GM23338 (cell line): ENCODE data around the gene UBALD1. TPM values are rescaled to one million over a fixed set of nuclear protein-coding genes. Genes with fewer than 3 reads are reported as not detected.

ENCODE experiments used
- ATAC-seq: fragments of 200-7000 bp; cut with Tn5 transposase; 3 replicates; pipeline ENCODE4 v1.9.1; 2020
- DNase-seq: peaks from one replicate; pipeline ENCODE4 v3.0.0-alpha.2; 2015; ENCODE audit warnings: low spot score
- H2AFZ ChIP-seq: fragments of 200-600 bp; sonication (generic); 2 replicates; pipeline ENCODE4 v1.8.0; 2016; ENCODE audit warnings: antibody characterized with exemption, mild to moderate bottlenecking, moderate library complexity
- H3F3A ChIP-seq: fragments of 200-600 bp; sonication (generic); replicated peaks from 2 replicates; pipeline ENCODE4 v1.8.0; 2017; ENCODE audit warnings: antibody characterized with exemption, mixed run types, low read depth
- H3K27ac ChIP-seq: fragments of 200-600 bp; sonication (generic); 2 replicates; pipeline ENCODE4 v1.6.1; 2016; ENCODE audit warnings: low read depth
- H3K27me3 ChIP-seq: fragments of 200-600 bp; sonication (generic); 2 replicates; pipeline ENCODE4 v1.8.0; 2016; ENCODE audit warnings: mild to moderate bottlenecking, mixed run types, moderate library complexity; ENCODE audit not compliant: insufficient read depth
- H3K36me3 ChIP-seq: fragments of 200-600 bp; sonication (generic); 2 replicates; pipeline ENCODE4 v1.8.0; 2016; ENCODE audit warnings: mild to moderate bottlenecking; ENCODE audit not compliant: insufficient read depth
- H3K4me1 ChIP-seq: fragments of 200-600 bp; sonication (generic); 2 replicates; pipeline ENCODE4 v1.8.0; 2016; ENCODE audit warnings: mild to moderate bottlenecking, moderate library complexity; ENCODE audit not compliant: insufficient read depth
- H3K4me2 ChIP-seq: fragments of 200-600 bp; sonication (generic); 2 replicates; pipeline ENCODE4 v1.7.1; 2017; ENCODE audit warnings: mixed run types
- H3K4me3 ChIP-seq: fragments of 200-600 bp; sonication (generic); 2 replicates; pipeline ENCODE4 v1.6.1; 2016; ENCODE audit warnings: mixed run types
- H3K79me2 ChIP-seq: fragments of 200-600 bp; sonication (generic); replicated peaks from 2 replicates; pipeline ENCODE4 v1.8.0; 2017; ENCODE audit warnings: mild to moderate bottlenecking; ENCODE audit not compliant: insufficient read depth
- H3K9me2 ChIP-seq: fragments of 200-600 bp; sonication (generic); 2 replicates; pipeline ENCODE4 v1.8.0; 2017; ENCODE audit not compliant: insufficient read depth
- H4K20me1 ChIP-seq: fragments of 200-600 bp; sonication (generic); replicated peaks from 2 replicates; pipeline ENCODE4 v1.8.0; 2017; ENCODE audit warnings: mild to moderate bottlenecking; ENCODE audit not compliant: insufficient read depth
- H3K27ac Mint-ChIP-seq: 2 replicates; pipeline ENCODE4 v1.8.0; 2020; ENCODE audit warnings: inconsistent platforms, mild to moderate bottlenecking, moderate library complexity, mixed read lengths
- H3K27me3 Mint-ChIP-seq: 3 replicates; pipeline ENCODE4 v1.8.0; 2022; ENCODE audit warnings: low read depth, mild to moderate bottlenecking, moderate library complexity, mixed read lengths, inconsistent platforms; ENCODE audit not compliant: insufficient read depth, poor library complexity
- H3K36me3 Mint-ChIP-seq: 3 replicates; pipeline ENCODE4 v1.8.0; 2021; ENCODE audit warnings: low read depth, mild to moderate bottlenecking, inconsistent platforms, moderate library complexity, mixed read lengths
- H3K4me1 Mint-ChIP-seq: 3 replicates; pipeline ENCODE4 v1.8.0; 2020; ENCODE audit warnings: mild to moderate bottlenecking, inconsistent platforms, mixed read lengths
- H3K4me3 Mint-ChIP-seq: 3 replicates; pipeline ENCODE4 v1.8.0; 2021; ENCODE audit warnings: moderate library complexity, mild to moderate bottlenecking, inconsistent platforms, mixed read lengths
- H3K9me3 Mint-ChIP-seq: 3 replicates; pipeline ENCODE4 v1.8.0; 2020; ENCODE audit warnings: moderate library complexity, mild to moderate bottlenecking, inconsistent platforms, mixed read lengths
- CREB1 ChIP-seq: fragments of 250-450 bp; sonication (Bioruptor Pico); IDR thresholded peaks from 2 replicates; pipeline ENCODE4 v1.5.0; 2020; ENCODE audit warnings: low read depth, mild to moderate bottlenecking, moderate library complexity
- CTCF ChIP-seq, 2 experiments: fragments of 200-600 bp in 1 of 2; sonication (generic) in 1 of 2; conservative IDR thresholded peaks; 2 replicates each; pipeline versions ENCODE4 v1.5.1 to v1.6.1; 2016 to 2017; ENCODE audit warnings: antibody characterized with exemption in 2 of 2, low read depth in 2 of 2, mild to moderate bottlenecking in 2 of 2, moderate library complexity in 1 of 2
- EZH2 ChIP-seq: fragments of 200-600 bp; sonication (generic); IDR thresholded peaks from one replicate; pipeline ENCODE4 v1.8.0; 2017; ENCODE audit warnings: antibody characterized with exemption, mild to moderate bottlenecking, low read depth; ENCODE audit not compliant: unreplicated experiment
- EZH2phosphoT487 ChIP-seq: fragments of 200-600 bp; sonication (generic); IDR thresholded peaks from one replicate; pipeline ENCODE4 v1.8.1; 2018; ENCODE audit warnings: antibody characterized with exemption; ENCODE audit not compliant: unreplicated experiment
- JUNB ChIP-seq: IDR thresholded peaks from one replicate; pipeline ENCODE4 v1.6.1; 2016; ENCODE audit warnings: antibody characterized with exemption; ENCODE audit not compliant: unreplicated experiment
- NANOG ChIP-seq: IDR thresholded peaks from 2 replicates; pipeline ENCODE4 v1.6.1; 2016; ENCODE audit warnings: antibody characterized with exemption, borderline replicate concordance
- POLR2AphosphoS5 ChIP-seq: IDR thresholded peaks from 2 replicates; pipeline ENCODE4 v1.6.1; 2016; ENCODE audit warnings: antibody characterized with exemption, low read depth
- STAT1 ChIP-seq: IDR thresholded peaks from one replicate; pipeline ENCODE4 v1.6.1; 2016; ENCODE audit warnings: antibody characterized with exemption; ENCODE audit not compliant: unreplicated experiment
- ZNF114 ChIP-seq: fragments of 250-450 bp; sonication (Bioruptor Pico); IDR thresholded peaks from 2 replicates; pipeline ENCODE4 v1.5.0; 2020; ENCODE audit warnings: mild to moderate bottlenecking, moderate library complexity
- ZNF331 ChIP-seq: fragments of 250-450 bp; sonication (Bioruptor Pico); IDR thresholded peaks from 2 replicates; pipeline ENCODE4 v1.5.0; 2020; ENCODE audit warnings: low read depth, mild to moderate bottlenecking, moderate library complexity
- polyA plus RNA-seq: library from polyadenylated mRNA; unstranded; fragments of >200 nt; fragmentation: Nextera tagmentation; extraction: Ambion mirVana; gene quantifications from 2 replicates; pipeline ENCODE4 v1.2.1, GENCODE V29; 2016
- total RNA-seq: library from RNA; depleted of rRNA; stranded (reverse); fragments of >200 nt; shearing (Covaris generic); gene quantifications from 2 replicates; pipeline ENCODE4 v1.2.3, GENCODE V29; 2014
- TF ChIP-seq, protein P1 (sequence below): fragments of 250-450 bp; sonication (Bioruptor Pico); IDR thresholded peaks from 2 replicates; pipeline ENCODE4 v1.5.0; 2020; ENCODE audit warnings: mild to moderate bottlenecking, moderate library complexity

UBALD1 gene
- total and polyA plus RNA-seq, 2 experiments from 2014 or later = 20.7 to 32.8 TPM

DNA sequence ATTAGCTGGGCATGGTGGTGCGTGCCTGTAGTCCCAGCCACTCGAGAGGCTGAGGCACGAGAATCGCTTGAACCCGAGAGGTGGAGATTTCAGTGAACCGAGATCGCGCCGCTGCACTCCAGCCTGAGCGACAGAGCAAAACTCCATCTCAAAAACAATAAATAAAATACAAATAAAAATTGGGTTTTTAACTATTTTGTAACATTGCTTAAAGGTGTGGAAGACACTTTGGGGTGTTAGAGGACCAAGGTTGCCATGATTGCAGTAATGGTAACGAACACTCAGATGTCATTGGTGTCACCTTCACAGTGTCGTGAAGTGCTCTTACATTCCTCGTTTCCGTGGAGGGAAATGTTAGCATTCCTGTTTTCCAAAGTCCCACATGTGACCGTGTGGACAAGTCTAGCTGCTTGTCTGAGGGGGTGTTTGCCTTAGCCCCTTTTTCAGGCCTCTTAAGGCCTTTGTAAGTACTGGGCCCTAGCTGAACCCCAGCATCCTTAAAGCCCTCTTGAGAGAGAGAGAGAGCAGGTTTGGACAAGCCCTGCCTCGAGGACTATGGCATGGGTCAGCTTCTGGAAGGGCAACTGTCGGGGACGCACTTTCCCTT, 49.9 kb downstream of the UBALD1 start (continued):
- TF ChIP-seq, protein P1, sequence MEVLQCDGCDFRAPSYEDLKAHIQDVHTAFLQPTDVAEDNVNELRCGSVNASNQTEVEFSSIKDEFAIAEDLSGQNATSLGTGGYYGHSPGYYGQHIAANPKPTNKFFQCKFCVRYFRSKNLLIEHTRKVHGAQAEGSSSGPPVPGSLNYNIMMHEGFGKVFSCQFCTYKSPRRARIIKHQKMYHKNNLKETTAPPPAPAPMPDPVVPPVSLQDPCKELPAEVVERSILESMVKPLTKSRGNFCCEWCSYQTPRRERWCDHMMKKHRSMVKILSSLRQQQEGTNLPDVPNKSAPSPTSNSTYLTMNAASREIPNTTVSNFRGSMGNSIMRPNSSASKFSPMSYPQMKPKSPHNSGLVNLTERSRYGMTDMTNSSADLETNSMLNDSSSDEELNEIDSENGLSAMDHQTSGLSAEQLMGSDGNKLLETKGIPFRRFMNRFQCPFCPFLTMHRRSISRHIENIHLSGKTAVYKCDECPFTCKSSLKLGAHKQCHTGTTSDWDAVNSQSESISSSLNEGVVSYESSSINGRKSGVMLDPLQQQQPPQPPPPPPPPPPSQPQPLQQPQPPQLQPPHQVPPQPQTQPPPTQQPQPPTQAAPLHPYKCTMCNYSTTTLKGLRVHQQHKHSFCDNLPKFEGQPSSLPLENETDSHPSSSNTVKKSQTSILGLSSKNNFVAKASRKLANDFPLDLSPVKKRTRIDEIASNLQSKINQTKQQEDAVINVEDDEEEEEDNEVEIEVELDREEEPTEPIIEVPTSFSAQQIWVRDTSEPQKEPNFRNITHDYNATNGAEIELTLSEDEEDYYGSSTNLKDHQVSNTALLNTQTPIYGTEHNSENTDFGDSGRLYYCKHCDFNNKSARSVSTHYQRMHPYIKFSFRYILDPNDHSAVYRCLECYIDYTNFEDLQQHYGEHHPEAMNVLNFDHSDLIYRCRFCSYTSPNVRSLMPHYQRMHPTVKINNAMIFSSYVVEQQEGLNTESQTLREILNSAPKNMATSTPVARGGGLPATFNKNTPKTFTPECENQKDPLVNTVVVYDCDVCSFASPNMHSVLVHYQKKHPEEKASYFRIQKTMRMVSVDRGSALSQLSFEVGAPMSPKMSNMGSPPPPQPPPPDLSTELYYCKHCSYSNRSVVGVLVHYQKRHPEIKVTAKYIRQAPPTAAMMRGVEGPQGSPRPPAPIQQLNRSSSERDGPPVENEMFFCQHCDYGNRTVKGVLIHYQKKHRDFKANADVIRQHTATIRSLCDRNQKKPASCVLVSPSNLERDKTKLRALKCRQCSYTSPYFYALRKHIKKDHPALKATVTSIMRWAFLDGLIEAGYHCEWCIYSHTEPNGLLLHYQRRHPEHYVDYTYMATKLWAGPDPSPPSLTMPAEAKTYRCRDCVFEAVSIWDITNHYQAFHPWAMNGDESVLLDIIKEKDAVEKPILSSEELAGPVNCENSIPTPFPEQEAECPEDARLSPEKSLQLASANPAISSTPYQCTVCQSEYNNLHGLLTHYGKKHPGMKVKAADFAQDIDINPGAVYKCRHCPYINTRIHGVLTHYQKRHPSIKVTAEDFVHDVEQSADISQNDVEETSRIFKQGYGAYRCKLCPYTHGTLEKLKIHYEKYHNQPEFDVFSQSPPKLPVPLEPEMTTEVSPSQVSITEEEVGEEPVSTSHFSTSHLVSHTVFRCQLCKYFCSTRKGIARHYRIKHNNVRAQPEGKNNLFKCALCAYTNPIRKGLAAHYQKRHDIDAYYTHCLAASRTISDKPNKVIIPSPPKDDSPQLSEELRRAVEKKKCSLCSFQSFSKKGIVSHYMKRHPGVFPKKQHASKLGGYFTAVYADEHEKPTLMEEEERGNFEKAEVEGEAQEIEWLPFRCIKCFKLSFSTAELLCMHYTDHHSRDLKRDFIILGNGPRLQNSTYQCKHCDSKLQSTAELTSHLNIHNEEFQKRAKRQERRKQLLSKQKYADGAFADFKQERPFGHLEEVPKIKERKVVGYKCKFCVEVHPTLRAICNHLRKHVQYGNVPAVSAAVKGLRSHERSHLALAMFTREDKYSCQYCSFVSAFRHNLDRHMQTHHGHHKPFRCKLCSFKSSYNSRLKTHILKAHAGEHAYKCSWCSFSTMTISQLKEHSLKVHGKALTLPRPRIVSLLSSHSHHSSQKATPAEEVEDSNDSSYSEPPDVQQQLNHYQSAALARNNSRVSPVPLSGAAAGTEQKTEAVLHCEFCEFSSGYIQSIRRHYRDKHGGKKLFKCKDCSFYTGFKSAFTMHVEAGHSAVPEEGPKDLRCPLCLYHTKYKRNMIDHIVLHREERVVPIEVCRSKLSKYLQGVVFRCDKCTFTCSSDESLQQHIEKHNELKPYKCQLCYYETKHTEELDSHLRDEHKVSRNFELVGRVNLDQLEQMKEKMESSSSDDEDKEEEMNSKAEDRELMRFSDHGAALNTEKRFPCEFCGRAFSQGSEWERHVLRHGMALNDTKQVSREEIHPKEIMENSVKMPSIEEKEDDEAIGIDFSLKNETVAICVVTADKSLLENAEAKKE (CRISPR knock-in tag) = no peak
- TF ChIP-seq EZH2phosphoT487 (no peak), CREB1 (no peak), JUNB (no peak), CTCF (conservative IDR thresholded peaks at IDR 0.05; ENCODE audit: low read depth in 2 of 2) (no peak)

- Histone ChIP-seq H4K20me1 (no peaks in the 10 kb centered on the region), H3K79me2 (no peaks in the 10 kb centered on the region), H3F3A (no peaks in the 10 kb centered on the region), H3K4me3 (no peak overlapping the region), H2AFZ (no peak overlapping the region), H3K27ac (no peak overlapping the region), H3K4me2 (no peak overlapping the region), H3K27me3 (no peaks in the 10 kb centered on the region), H3K36me3 (no peaks in the 10 kb centered on the region), H3K9me2 (no peaks in the 10 kb centered on the region), H3K4me1 (no peaks in the 10 kb centered on the region)
- Mint-ChIP-seq H3K9me3 (no peaks in the 10 kb centered on the region; the same call in 2 of the 3 replicates), H3K36me3 (no peaks in the 10 kb centered on the region), H3K27me3 (peaks cover 3% of the 10 kb centered on the region), H3K27ac (no peak overlapping the region), H3K4me3 (no peak overlapping the region), H3K4me1 (peaks cover 4% of the 10 kb centered on the region; the same call in 1 of the 3 replicates)
- ATAC-seq = no peak; the same call in 2 of the 3 replicates
- DNase-seq = no peak
- TF ChIP-seq NANOG (no peak), CTCF (conservative IDR thresholded peaks at IDR 0.05; ENCODE audit: low read depth in 2 of 2) (no peak), EZH2 (no peak), ZNF114 (CRISPR knock-in tag) (no peak), POLR2AphosphoS5 (no peak), ZNF331 (no peak), CREB1 (no peak), STAT1 (no peak)
These were observed 53.1 kb downstream of the UBALD1 start for GRCh38 chr16:4561596-4561995.
